A673 (cell line): ENCODE results near the gene USP36. TPM values are rescaled to one million over a fixed set of nuclear protein-coding genes. Genes with fewer than 3 reads are reported as not detected.

Source experiments
- BruUV-seq: library from RNA; stranded (reverse); fragments of 400-500 nt; replicated peaks from 2 replicates; lab custom pipeline; 2021; lab: Mats Ljungman, UMichigan
- CTCF ChIA-PET: fragments of 300-600 bp; sonication (Branson Sonifier 250); formaldehyde crosslinking; loops from one replicate; lab custom pipeline; 2022; ENCODE audit warnings: antibody characterized with exemption; lab: Charles Lee
- POLR2A ChIA-PET: fragments of 300-600 bp; sonication (Branson Sonifier 250); formaldehyde crosslinking; loops from one replicate; lab custom pipeline; 2022; ENCODE audit warnings: antibody characterized with exemption; ENCODE audit not compliant: low non-redundant PET; lab: Charles Lee
- DNase-seq: peaks from one replicate; pipeline ENCODE4 v3.0.0-alpha.2; 2015; ENCODE audit warnings: low spot score
- H3K27ac ChIP-seq: fragments of 200-600 bp; sonication (generic); 2 replicates; pipeline ENCODE4 v1.5.1; 2016; ENCODE audit warnings: mixed run types, low read depth, mild to moderate bottlenecking, mixed read lengths, antibody characterized with exemption, low read length; ENCODE audit not compliant: poor library complexity, severe bottlenecking
- H3K27me3 ChIP-seq: fragments of 200-600 bp; sonication (generic); replicated peaks from 2 replicates; pipeline ENCODE4 v1.6.1; 2017; ENCODE audit warnings: mixed run types, low read depth, mild to moderate bottlenecking, mixed read lengths, antibody characterized with exemption, low read length; ENCODE audit not compliant: insufficient read depth, poor library complexity
- H3K36me3 ChIP-seq: fragments of 200-600 bp; sonication (generic); 2 replicates; pipeline ENCODE4 v1.6.1; 2016; ENCODE audit warnings: mixed run types, mild to moderate bottlenecking, mixed read lengths, antibody characterized with exemption, low read length; ENCODE audit not compliant: insufficient read depth, poor library complexity, severe bottlenecking
- H3K4me1 ChIP-seq: fragments of 200-600 bp; sonication (generic); 2 replicates; pipeline ENCODE4 v1.6.1; 2017; ENCODE audit warnings: mixed run types, mild to moderate bottlenecking, mixed read lengths, antibody characterized with exemption, low read length; ENCODE audit not compliant: insufficient read depth, poor library complexity, severe bottlenecking
- H3K4me3 ChIP-seq: fragments of 200-600 bp; sonication (generic); 2 replicates; pipeline ENCODE4 v1.5.1; 2016; ENCODE audit warnings: low read depth, mixed run types, mild to moderate bottlenecking, mixed read lengths, low read length; ENCODE audit not compliant: poor library complexity, severe bottlenecking
- H3K9me3 ChIP-seq: fragments of 200-600 bp; sonication (generic); 2 replicates; pipeline ENCODE4 v1.6.1; 2016; ENCODE audit warnings: mixed run types, low read depth, mild to moderate bottlenecking, mixed read lengths, antibody characterized with exemption, low read length; ENCODE audit not compliant: poor library complexity, severe bottlenecking
- CTCF ChIP-seq: fragments of 300-800, 200-600 bp; sonication (generic); conservative IDR thresholded peaks from 2 replicates; pipeline ENCODE4 v1.5.1; 2017; ENCODE audit warnings: low read depth, mild to moderate bottlenecking, antibody characterized with exemption, low read length, moderate library complexity, mixed read lengths
- EZH2 ChIP-seq: fragments of 200-600 bp; sonication (generic); IDR thresholded peaks from 2 replicates; pipeline ENCODE4 v1.6.1; 2017; ENCODE audit warnings: borderline replicate concordance, low read depth, mild to moderate bottlenecking, mixed read lengths, antibody characterized with exemption, low read length; ENCODE audit not compliant: poor library complexity, severe bottlenecking
- intact Hi-C: fragments of 100-400 bp; cut with micrococcal nuclease; formaldehyde crosslinking; loops from one replicate; pipeline ENCODE4 v1.10.0; 2022; ENCODE audit not compliant: unreplicated experiment
- total RNA-seq: library from RNA; stranded (reverse); gene quantifications from 2 replicates; pipeline ENCODE4 v1.2.3, GENCODE V29; 2021

Gene USP36
- total RNA-seq, 1 experiment from 2014 or later = 74.9 TPM

DNA sequence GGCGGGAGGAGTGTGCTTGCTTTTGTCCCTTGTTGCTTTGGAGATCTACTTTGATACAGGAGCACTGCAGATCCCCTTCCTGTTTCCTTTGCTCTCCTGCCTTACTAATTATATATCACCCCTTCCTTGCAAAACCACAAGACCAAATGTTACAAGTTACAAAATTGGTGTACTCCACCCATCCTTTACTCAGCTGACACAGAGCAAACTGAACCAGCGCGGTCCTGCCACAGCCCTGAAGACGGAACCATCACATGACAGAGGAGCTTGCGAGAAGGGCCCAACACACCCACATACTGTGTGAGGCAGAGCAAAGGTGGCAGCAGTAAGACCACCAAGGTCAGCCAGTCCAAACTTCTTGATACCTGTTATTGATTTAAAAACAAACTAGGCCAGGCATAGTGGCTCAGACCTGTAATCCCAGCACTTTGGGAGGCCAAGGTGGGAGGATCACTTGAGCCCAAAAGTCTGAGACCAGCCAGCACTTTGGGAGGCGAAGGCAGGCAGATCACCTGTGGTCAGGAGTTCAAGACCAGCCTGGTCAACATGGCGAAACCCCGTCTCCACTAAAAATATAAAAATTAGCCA is 91.8 kb downstream of the USP36 start:
- ChIA-PET POLR2A (no interaction called here), CTCF (no interaction called here)
- H3K9me3 ChIP-seq = no peaks in the 10 kb centered on the region
- no TSS peak for BruUV-seq
- TF ChIP-seq EZH2 (no peak), CTCF (no peak)
- no peaks in the 10 kb centered on the region for H3K27me3 ChIP-seq
- DNase-seq = no peak
- no peak overlapping the region for H3K4me3 ChIP-seq
- peaks cover 4% of the 10 kb centered on the region for H3K4me1 ChIP-seq
- intact Hi-C loops = no loop called here
- no peaks in the 10 kb centered on the region for H3K36me3 ChIP-seq
- no peak overlapping the region for H3K27ac ChIP-seq

DNA sequence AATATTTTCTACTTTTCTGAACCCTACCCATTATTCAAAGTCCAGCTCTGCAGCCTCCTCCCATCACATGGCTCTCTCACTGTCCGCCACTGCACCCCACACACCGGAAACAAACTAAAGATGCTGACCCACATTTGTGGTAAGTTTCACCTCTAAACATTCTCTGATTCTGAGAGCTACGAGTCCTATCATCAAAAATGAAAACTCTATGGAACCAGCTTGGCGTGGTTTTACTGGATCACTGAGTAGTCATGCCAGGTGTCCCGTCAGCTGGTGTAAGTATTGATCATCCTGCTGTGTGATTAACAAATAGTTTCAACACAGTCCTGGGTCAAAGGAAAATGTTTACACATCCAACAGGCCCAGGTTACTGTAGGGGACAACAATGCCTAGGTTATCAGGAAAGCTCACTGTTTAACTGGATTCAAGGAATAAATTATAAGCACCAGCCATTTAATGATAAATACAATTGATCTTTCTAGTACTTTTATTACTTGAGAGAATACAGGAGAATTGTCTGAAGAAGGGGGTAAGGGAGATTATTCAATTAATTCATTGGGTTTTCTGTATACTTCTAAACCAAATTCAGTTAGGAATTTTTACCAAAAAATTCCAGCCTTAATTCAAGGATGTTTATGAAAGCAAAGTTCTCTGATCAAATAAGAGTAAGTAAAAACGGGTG is 92.4 kb downstream of the USP36 start:
- H3K4me1 ChIP-seq = peaks cover 4% of the 10 kb centered on the region
- POLR2A ChIA-PET = no interaction called here
- intact Hi-C loops = no loop called here

GRCh38 chr17:78747488-78747887 is 93.1 kb downstream of the USP36 start:
- H3K27me3 ChIP-seq = no peaks in the 10 kb centered on the region
- ChIA-PET POLR2A (no interaction called here), CTCF (no interaction called here)
- H3K4me3 ChIP-seq = no peak overlapping the region
- no peaks in the 10 kb centered on the region for H3K36me3 ChIP-seq
- intact Hi-C loops = no loop called here
- no TSS peak for BruUV-seq
- DNase-seq = no peak
- H3K9me3 ChIP-seq = no peaks in the 10 kb centered on the region
- no peak overlapping the region for H3K27ac ChIP-seq
- no peak for TF ChIP-seq CTCF
- no peak for TF ChIP-seq EZH2
- peaks cover 4% of the 10 kb centered on the region for H3K4me1 ChIP-seq

More for the DNA sequence above, 92.4 kb downstream of the USP36 start:
- no peak for TF ChIP-seq CTCF
- no peak for TF ChIP-seq EZH2
- H3K9me3 ChIP-seq = no peaks in the 10 kb centered on the region
- H3K27me3 ChIP-seq = no peaks in the 10 kb centered on the region
- DNase-seq = no peak
- no peak overlapping the region for H3K4me3 ChIP-seq
- no peak overlapping the region for H3K27ac ChIP-seq
- no peaks in the 10 kb centered on the region for H3K36me3 ChIP-seq
- CTCF ChIA-PET = no interaction called here
- BruUV-seq = no TSS peak
